Naive thymus-derived CD4-positive, alpha-beta T cell (primary cell): ENCODE results near the gene SIL1. TPM values are rescaled to one million over a fixed set of nuclear protein-coding genes. Genes with fewer than 3 reads are reported as not detected.
"Not testable (repeated sequence)": the region's sequence is repeated elsewhere in the genome, so short reads cannot be mapped to it uniquely, and the experiment has no call there.

Experiments
- ATAC-seq: fragments of 150-1000 bp; cut with Tn5 transposase; 2 replicates; pipeline ENCODE4 v1.10.0; 2021; ENCODE audit warnings: mild to moderate bottlenecking, moderate library complexity
- CTCF ChIA-PET: fragments of 350-600 bp; sonication (Branson Sonifier 250); formaldehyde crosslinking; loops from one replicate; lab custom pipeline; 2021; ENCODE audit warnings: antibody characterized with exemption; lab: Charles Lee
- POLR2A ChIA-PET: fragments of 350-600 bp; sonication (Branson Sonifier 250); formaldehyde crosslinking; loops from one replicate; lab custom pipeline; 2021; ENCODE audit warnings: antibody characterized with exemption, inconsistent platforms; lab: Charles Lee
- DNase-seq, 9 donors: peaks; one replicate each; pipeline versions ENCODE4 v3.0.0 to v3.0.0-alpha.2; 2020 to 2022; ENCODE audit warnings: mixed read lengths in 1 of 9
- H3K27ac ChIP-seq: one replicate; pipeline ENCODE4 v1.7.0; 2013; ENCODE audit warnings: mild to moderate bottlenecking, low read depth, low read length, moderate library complexity
- H3K27me3 ChIP-seq, 2 donors: one replicate each; pipeline ENCODE4 v1.7.0; 2013; ENCODE audit warnings: low read length in 2 of 2, mild to moderate bottlenecking in 2 of 2, moderate library complexity in 2 of 2; ENCODE audit not compliant: control insufficient read depth in 2 of 2, insufficient read depth in 2 of 2
- H3K36me3 ChIP-seq, 3 experiments: 1 replicate in 2 of 3; 2 replicates in 1 of 3; pipeline ENCODE4 v1.7.0; 2013; ENCODE audit warnings: low read length in 3 of 3, mild to moderate bottlenecking in 3 of 3, moderate library complexity in 1 of 3; ENCODE audit not compliant: insufficient read depth in 3 of 3, control insufficient read depth in 2 of 3
- H3K4me1 ChIP-seq, 2 donors: one replicate each; pipeline ENCODE4 v1.7.0; 2013; ENCODE audit warnings: low read length in 2 of 2, mild to moderate bottlenecking in 2 of 2, moderate library complexity in 1 of 2; ENCODE audit not compliant: control insufficient read depth in 2 of 2, insufficient read depth in 2 of 2
- H3K4me3 ChIP-seq: 2 replicates; pipeline ENCODE4 v1.7.0; 2013; ENCODE audit warnings: mild to moderate bottlenecking, low read length
- H3K9me3 ChIP-seq, 3 experiments: 1 replicate in 2 of 3; 2 replicates in 1 of 3; pipeline ENCODE4 v1.7.0; 2013; ENCODE audit warnings: low read length in 3 of 3; ENCODE audit not compliant: control insufficient read depth in 2 of 3
- H3K27ac Mint-ChIP-seq, 9 donors: one replicate each; pipeline ENCODE4 v1.8.0; 2020 to 2022; ENCODE audit warnings: mixed read lengths in 9 of 9, mild to moderate bottlenecking in 8 of 9, moderate library complexity in 5 of 9, inconsistent platforms in 2 of 9
- H3K27me3 Mint-ChIP-seq, 5 donors: one replicate each; pipeline ENCODE4 v1.8.0; 2021 to 2022; ENCODE audit warnings: mixed read lengths in 5 of 5, mild to moderate bottlenecking in 1 of 5
- H3K36me3 Mint-ChIP-seq, 5 donors: one replicate each; pipeline ENCODE4 v1.8.0; 2020 to 2022; ENCODE audit warnings: mixed read lengths in 5 of 5, mild to moderate bottlenecking in 3 of 5, inconsistent platforms in 1 of 5
- H3K4me1 Mint-ChIP-seq, 7 donors: one replicate each; pipeline ENCODE4 v1.8.0; 2020 to 2022; ENCODE audit warnings: mixed read lengths in 7 of 7, mild to moderate bottlenecking in 3 of 7, inconsistent platforms in 1 of 7
- H3K4me3 Mint-ChIP-seq, 10 donors: one replicate each; pipeline ENCODE4 v1.8.0; 2020 to 2022; ENCODE audit warnings: mild to moderate bottlenecking in 10 of 10, mixed read lengths in 10 of 10, moderate library complexity in 6 of 10, inconsistent platforms in 2 of 10
- H3K9me3 Mint-ChIP-seq, 11 donors: one replicate each; pipeline ENCODE4 v1.8.0; 2020 to 2022; ENCODE audit warnings: mixed read lengths in 11 of 11, mild to moderate bottlenecking in 4 of 11, inconsistent platforms in 1 of 11, moderate library complexity in 1 of 11
- intact Hi-C, 2 donors: fragments of 100-400 bp; cut with micrococcal nuclease; formaldehyde crosslinking; loops; one replicate each; pipeline ENCODE4 v1.15.1; 2023
- polyA plus RNA-seq, 2 donors: library from polyadenylated mRNA; unstranded; fragments of 300-500 nt; fragmentation: Illumina TruSeq; gene quantifications; one replicate each; pipeline ENCODE4 v1.2.3, GENCODE V29; 2021
- total RNA-seq, 6 experiments: library from RNA in 5 of 6; stranded (reverse) in 5 of 6; gene quantifications; 1 replicate in 5 of 6; 2 replicates in 1 of 6; pipeline ENCODE4 v1.2.3 and lab custom pipeline; 2021 to 2026

SIL1 gene
- total and polyA plus RNA-seq, 7 experiments from 2014 or later = 10.6 to 27.1 (median 17.9) TPM

- H3K27ac ChIP-seq = no peak overlapping the region
- no peaks in the 10 kb centered on the region for H3K27me3 Mint-ChIP-seq
- ATAC-seq (no peak), DNase-seq (no peak)
- H3K4me1 Mint-ChIP-seq = no peaks in the 10 kb centered on the region
- H3K4me3 ChIP-seq = no peak overlapping the region
- peaks cover 2 to 47% (median 31%) of the 10 kb centered on the region in 5 donors for H3K36me3 Mint-ChIP-seq
- no peaks in the 10 kb centered on the region for H3K4me1 ChIP-seq
- CTCF ChIA-PET = no interaction called here
- no peaks in the 10 kb centered on the region for H3K9me3 ChIP-seq
- intact Hi-C loops = no loop called here
- no peak overlapping the region for H3K4me3 Mint-ChIP-seq
- H3K36me3 ChIP-seq = no peaks in the 10 kb centered on the region
- H3K27ac Mint-ChIP-seq = no peak overlapping the region
- no peaks in the 10 kb centered on the region for H3K27me3 ChIP-seq
- peaks cover 0 to 9% (median 0%) of the 10 kb centered on the region in 11 donors for H3K9me3 Mint-ChIP-seq
- POLR2A ChIA-PET = no interaction called here
Measured at GRCh38 chr5:139043157-139043905, 154.8 kb downstream of the SIL1 start.

- no peak overlapping the region for H3K4me3 Mint-ChIP-seq
- no peaks in the 10 kb centered on the region for H3K9me3 ChIP-seq
- peaks cover 3 to 29% (median 10%) of the 10 kb centered on the region in 11 donors for H3K9me3 Mint-ChIP-seq
- H3K27me3 Mint-ChIP-seq = no peaks in the 10 kb centered on the region
- no peaks in the 10 kb centered on the region for H3K36me3 ChIP-seq
- H3K4me1 ChIP-seq = no peaks in the 10 kb centered on the region
- H3K27ac Mint-ChIP-seq = no peak overlapping the region
- no peak for ATAC-seq
- POLR2A ChIA-PET = no interaction called here
- no peak for DNase-seq
- H3K4me1 Mint-ChIP-seq = no peaks in the 10 kb centered on the region
- no peak overlapping the region for H3K27ac ChIP-seq
- intact Hi-C loops = no loop called here
- no peak overlapping the region for H3K4me3 ChIP-seq
- no peaks in the 10 kb centered on the region for H3K27me3 ChIP-seq
- CTCF ChIA-PET = no interaction called here
- peaks cover 13 to 65% (median 49%) of the 10 kb centered on the region in 5 donors for H3K36me3 Mint-ChIP-seq
Measured at GRCh38 chr5:139040081-139040480, 158.1 kb downstream of the SIL1 start.

DNA sequence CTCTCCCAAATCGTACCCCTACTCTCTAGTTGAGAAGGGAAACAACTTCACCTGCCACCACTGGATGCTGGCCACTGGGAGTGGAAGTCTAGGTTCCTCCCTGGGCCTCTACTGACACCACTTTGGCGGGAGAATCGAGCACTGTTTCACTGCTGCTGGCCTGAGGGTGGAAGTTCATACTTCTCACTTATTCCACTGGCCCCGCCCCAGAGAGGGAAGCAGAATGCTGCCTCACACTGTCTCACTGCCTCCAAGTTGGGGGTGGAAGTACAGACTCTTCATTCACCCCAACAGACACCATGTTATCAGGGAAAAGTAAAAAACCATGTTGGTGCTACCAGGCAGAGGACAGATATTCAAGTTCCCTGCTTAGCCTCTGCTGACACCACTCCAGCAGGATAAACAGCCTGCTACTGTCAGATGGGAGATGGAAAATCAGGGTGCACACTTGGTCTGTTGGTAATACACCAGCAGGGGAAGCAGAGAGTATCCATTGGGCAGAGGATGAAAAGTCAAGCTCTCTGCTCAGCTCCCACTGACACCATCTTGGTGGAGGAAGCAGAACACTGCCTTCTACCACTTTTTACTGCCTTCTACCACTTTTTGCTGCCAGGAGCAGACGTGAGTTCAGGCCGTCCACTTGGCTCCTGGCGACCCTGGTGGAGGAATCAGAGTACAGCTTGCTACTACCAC, 159.4 kb downstream of the SIL1 start:
- DNase-seq (no peak), ATAC-seq (no peak)
- H3K27ac Mint-ChIP-seq = no peak overlapping the region
- no peaks in the 10 kb centered on the region for H3K4me1 ChIP-seq
- H3K9me3 Mint-ChIP-seq = peaks cover 3 to 34% (median 12%) of the 10 kb centered on the region in 11 donors
- no peaks in the 10 kb centered on the region for H3K27me3 Mint-ChIP-seq
- H3K4me3 ChIP-seq = no peak overlapping the region
- no peak overlapping the region for H3K4me3 Mint-ChIP-seq
- H3K9me3 ChIP-seq = no peaks in the 10 kb centered on the region
- H3K27me3 ChIP-seq = no peaks in the 10 kb centered on the region
- ChIA-PET POLR2A (no interaction called here), CTCF (no interaction called here)
- H3K27ac ChIP-seq = no peak overlapping the region
- peaks cover 13 to 73% (median 58%) of the 10 kb centered on the region in 5 donors for H3K36me3 Mint-ChIP-seq
- intact Hi-C loops = no loop called here
- no peaks in the 10 kb centered on the region for H3K36me3 ChIP-seq
- no peaks in the 10 kb centered on the region for H3K4me1 Mint-ChIP-seq

GRCh38 chr5:139037732-139038131, 160.4 kb downstream of the SIL1 start:
- CTCF ChIA-PET = no interaction called here
- Mint-ChIP-seq H3K4me3 (no peak overlapping the region), H3K36me3 (peaks cover 13 to 75% (median 62%) of the 10 kb centered on the region in 5 donors), H3K27me3 (no peaks in the 10 kb centered on the region), H3K4me1 (no peaks in the 10 kb centered on the region), H3K9me3 (peaks cover 3 to 45% (median 15%) of the 10 kb centered on the region in 11 donors), H3K27ac (no peak overlapping the region)
- Histone ChIP-seq H3K27me3 (no peaks in the 10 kb centered on the region), H3K4me1 (no peaks in the 10 kb centered on the region), H3K4me3 (no peak overlapping the region), H3K9me3 (no peaks in the 10 kb centered on the region), H3K36me3 (no peaks in the 10 kb centered on the region), H3K27ac (no peak overlapping the region)
- DNase-seq = no peak
- POLR2A ChIA-PET = no interaction called here
- no peak for ATAC-seq
- intact Hi-C loops = no loop called here

DNA sequence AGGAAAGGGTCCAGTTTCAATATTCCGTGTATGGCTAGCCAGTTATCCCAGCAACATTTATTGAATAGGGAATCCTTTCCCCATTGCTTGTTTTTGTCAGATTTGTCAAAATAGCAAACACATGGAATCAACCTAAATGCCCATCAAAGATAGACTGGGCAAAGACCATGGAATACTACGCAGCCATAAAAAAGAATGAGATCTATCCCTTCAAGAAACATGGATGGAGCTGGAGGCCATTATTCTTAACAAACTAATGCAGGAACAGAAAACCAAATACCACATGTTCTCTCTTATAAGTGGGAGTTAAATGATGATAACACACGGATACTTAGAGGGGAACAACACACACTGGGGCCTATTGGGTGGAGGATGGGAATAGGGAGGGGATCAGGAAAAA, 161.8 kb downstream of the SIL1 start:
- Mint-ChIP-seq H3K9me3 (peaks cover 3 to 46% (median 15%) of the 10 kb centered on the region in 11 donors), H3K36me3 (peaks cover 13 to 70% (median 59%) of the 10 kb centered on the region in 5 donors)
- H3K27ac ChIP-seq, POLR2A ChIA-PET, H3K27ac Mint-ChIP-seq, H3K4me1 Mint-ChIP-seq, H3K4me3 ChIP-seq, H3K4me1 ChIP-seq, H3K27me3 ChIP-seq, DNase-seq, H3K9me3 ChIP-seq, H3K27me3 Mint-ChIP-seq, CTCF ChIA-PET, intact Hi-C loops, ATAC-seq, H3K4me3 Mint-ChIP-seq, H3K36me3 ChIP-seq: not testable (repeated sequence)

- intact Hi-C loops = no loop called here
- Mint-ChIP-seq H3K36me3 (peaks cover 3 to 51% (median 13%) of the 10 kb centered on the region in 5 donors), H3K27me3 (peaks cover 0 to 6% (median 0%) of the 10 kb centered on the region in 5 donors), H3K27ac (no peak overlapping the region), H3K4me3 (no peak overlapping the region), H3K9me3 (peaks cover 0 to 2% (median 0%) of the 10 kb centered on the region in 11 donors), H3K4me1 (peaks cover 0 to 4% (median 0%) of the 10 kb centered on the region in 7 donors)
- POLR2A ChIA-PET = no interaction called here
- Histone ChIP-seq H3K4me3 (no peak overlapping the region), H3K9me3 (no peaks in the 10 kb centered on the region), H3K27me3 (no peaks in the 10 kb centered on the region), H3K4me1 (no peaks in the 10 kb centered on the region), H3K27ac (no peak overlapping the region), H3K36me3 (peaks cover 0 to 20% (median 0%) of the 10 kb centered on the region in 3 experiments)
- DNase-seq (no peak), ATAC-seq (no peak)
- CTCF ChIA-PET = no interaction called here
Measured at GRCh38 chr5:139027150-139027549, 171.0 kb downstream of the SIL1 start.
